Germinal center (tissue), 1 donor: ENCODE measurements around the gene CDH23.

Experiments used
- DNase-seq: peaks from one replicate; pipeline ENCODE4 v3.0.0; 2012; ENCODE audit warnings: mixed read lengths, low spot score

The CDH23 gene

DNA sequence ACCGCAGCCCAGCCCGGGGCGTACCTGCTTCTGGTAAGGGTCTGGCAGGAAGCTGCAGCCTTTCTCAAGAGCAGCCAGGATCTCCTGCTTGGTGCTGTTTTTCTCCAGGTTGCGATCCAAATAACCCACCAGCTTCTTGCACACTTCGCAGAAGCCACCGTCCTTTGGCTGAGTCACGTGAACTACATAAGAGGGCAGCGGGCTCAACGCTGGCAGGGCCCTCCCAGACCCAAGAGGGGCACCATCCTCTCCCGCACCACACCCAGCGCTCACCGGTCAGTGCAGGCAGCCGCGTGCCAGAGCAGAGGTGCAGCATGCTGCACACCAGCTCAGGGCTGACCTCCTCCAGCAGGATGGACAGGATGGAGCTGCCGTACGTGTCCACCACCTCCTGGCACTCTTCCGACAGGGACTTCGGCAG lies 422.7 kb downstream of the CDH23 start:
- DNase-seq = no peak

DNA sequence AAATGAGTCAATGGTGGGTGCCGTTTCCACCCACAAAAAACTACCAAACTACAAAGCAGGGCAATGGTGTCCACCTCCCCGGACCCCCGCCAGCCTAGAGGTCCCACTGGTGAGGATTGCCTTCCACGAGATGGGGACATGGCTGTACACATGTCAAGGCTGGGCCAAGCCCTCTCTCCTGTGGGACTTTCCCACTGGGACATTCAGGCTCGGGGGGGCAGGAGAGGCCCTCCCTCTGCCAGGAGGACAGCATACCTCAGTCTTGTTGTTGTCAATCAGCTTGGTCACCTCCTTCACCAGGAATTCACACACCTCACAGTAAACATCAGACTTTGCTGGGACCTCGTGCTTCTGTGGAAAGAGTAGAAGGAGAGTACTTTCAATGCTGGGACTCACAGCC lies 423.3 kb downstream of the CDH23 start:
- DNase-seq = no peak

DNA sequence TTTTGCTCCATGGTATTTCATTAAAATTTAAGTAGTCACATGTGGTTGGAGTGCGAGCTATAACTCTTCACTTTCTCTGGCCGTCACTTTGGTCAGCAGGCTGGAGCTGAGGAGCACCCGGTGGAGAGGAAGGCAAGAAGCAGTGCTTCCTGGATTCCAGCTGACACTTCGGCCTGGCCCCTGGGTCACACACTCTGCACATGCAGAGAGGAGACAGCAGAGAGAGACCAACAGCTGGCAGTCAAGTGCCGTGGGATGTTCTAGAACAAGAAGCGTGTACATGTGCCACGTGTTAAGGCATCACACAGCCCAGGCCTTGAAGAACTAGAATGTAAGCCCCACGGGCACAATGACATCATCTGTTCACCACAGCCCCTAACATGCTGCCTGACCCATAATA lies 424.2 kb downstream of the CDH23 start:
- DNase-seq = no peak

DNA sequence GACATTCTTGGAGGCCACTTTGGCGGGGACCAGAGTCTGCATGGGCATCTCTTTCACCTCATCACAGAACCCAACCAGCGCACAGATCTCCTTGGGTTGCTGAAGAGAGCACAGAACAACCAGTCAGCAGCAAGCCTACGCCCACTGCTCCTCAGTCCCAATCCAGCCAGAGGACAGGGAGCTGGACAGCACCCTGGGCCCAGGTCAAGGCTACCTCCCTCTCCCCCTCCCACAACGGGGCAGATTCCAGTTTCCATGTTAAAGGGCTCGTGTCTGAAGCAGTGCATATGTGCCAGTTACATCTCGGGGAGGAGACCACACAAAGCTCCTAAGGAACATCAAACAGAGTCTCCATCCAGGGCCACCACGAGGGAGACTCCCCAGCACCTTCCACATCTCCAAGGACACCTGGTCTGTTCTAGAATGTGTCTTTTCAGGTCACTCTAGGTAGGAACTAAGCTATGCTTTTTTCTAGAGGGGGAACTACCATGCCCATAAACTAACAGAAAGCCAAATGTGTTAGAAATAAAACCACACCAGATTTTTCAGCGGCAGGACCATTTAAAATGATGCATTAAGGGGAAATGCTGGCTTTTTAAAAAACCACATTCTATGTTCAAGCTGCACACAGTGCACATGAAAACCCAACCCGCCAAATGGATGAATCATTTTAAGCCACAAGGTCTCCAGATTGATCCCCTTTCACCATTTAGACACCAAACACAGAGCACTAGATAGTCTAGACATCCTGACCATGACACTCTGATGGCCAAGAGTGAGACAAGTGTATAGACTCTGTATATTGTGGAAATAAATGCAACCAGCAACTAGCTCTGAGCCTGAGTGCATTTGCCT lies 425.4 kb downstream of the CDH23 start:
- DNase-seq = no peak

DNA sequence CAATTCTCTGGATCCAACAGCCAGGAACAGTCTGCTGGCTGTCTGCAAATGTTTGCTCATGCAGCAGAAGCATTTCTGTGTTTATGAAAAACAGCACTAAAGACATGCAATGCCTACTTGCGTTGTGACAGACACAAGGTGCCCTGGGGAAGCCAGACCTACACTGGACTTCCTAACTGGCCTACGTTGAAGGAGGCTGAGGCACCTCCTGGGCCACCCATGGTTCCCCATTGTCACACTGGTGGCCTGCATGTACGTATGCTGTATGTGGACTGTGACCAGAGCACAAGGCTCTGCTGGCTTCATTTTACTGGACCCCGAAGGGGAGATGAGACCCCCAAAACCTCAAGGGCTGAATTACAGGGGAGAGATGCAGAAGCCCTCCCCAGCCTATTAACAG lies 426.6 kb downstream of the CDH23 start:
- DNase-seq = no peak

DNA sequence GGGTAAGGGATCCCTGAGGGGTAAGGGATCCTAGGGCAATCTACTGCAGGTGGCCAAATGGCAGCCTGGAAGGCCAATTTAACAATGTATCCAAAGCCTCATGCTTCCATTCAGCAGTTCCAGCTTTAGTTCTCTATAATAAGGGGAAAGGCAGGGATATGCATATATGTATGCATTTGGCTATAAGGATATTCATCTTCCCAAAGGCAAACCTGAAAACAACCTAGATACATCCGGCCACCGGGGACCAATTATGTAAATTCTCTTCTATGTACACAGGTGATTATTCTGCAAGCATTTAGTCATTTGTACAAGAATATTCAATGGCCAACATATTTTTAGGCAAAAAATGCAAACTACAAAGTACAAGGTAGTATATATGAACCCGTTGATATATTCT lies 427.6 kb downstream of the CDH23 start:
- no peak for DNase-seq

DNA sequence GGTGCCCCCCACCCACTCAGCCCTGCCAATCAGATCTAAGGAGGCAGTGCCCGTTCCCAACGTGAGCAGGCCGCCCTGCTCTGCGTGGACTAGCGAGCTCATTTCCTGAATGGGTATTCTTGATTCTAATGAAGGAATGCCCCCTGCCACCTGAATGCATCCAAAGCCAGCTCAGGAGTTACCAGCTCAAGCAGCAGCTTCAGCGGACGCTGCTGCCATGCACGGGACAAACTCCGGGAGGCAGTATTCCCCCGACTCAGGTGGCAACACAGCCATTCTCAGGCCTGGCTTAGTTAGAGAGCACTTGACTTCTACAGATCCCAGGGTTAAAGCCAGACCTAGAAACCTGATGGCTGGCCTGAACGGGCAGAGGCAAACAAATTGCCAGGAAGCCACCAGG lies 428.5 kb downstream of the CDH23 start:
- no peak for DNase-seq

DNA sequence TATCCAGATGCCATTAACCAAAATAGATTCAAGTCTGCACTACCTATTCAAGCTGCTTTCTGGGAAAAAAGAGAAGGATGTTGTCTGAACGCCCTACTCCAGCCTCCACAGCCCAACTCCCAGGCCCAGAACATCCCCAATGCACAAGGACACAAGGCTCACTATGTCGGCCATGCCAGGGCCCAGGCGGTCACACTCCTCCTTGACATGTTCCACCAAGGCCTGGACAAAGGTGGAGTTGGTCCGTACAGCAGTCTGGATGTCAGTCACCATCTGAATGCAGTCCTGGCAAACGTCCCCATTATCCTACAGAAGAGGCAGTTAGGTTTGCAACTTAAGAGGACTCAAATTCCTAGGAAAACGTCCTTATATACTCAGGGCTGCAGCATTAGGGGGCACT lies 431.1 kb downstream of the CDH23 start:
- DNase-seq = no peak

DNA sequence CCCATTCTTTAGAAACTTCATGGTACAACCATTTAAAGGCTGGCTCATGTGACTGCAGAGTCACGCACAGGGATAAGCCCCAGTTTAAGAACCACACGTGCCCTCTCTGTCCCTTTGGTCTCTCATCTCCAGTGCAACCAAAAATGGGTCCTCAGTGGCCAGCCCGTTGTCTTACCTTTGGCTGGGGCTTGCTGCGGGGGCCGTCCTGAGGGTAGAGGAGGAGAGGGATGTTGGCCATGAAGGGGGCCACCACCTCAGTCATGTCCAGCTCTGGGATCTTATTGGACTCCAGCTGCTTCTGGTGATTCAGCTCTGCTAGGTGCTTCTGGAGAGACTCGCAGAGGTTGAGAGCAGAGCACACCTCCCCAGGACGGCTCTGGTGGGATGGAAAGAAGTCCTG lies 432.0 kb downstream of the CDH23 start:
- no peak for DNase-seq

DNA sequence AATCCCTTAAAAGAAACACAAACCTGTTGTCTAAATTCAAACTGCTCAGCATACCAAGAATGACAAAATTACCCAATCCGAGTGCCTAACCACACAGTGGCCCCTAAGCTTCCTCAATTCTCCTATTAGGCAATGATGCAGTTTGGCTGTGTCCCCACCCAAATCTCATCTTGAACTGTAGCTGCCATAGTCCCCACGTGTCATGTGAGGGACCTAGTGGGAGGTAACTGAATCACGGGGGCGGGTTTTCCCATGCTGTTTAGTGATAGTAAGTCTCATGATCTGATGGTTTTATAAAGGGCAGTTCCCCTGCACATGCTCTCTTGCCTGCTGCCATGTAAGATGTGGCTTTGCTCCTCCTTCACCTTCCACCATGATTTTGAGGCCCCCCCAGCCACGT lies 432.5 kb downstream of the CDH23 start:
- DNase-seq = no peak

DNA sequence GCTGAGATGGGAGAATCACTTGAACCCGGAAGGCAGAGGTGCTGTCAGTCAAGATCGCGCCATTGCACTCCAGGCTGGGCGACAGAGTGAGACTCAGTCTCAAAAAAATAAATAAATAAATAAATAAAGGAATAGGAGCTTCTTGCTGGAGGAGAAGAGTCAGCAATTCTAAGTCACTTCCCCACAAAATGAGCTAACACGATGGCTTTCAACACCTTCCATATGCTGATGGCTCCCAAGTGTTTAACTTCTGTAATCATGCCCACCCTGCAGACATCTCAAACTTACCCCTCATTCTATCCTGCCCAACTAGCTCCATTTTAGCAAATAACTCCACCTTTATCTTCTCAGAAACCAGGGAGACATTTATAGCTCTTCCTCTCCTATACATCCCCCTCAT lies 433.2 kb downstream of the CDH23 start:
- DNase-seq = no peak

DNA sequence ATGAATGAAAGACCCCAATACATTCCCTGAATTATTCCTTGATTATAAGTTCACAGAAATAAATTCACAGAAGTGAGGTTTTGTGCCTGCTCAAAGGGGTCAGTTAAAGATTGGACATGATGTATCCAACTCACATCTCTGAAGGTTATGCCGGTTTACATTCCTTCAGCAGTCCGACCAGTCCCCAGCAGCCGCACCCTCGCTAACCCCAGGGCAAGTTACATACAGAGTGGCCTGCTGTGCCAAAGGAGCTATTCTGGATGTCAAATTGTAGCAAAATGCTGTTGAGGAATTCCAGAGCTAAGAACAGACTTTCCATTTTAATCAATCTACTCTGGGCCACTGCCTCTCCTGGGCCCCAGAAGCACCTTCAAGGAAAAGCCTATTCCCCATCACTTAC lies 434.0 kb downstream of the CDH23 start:
- no peak for DNase-seq

DNA sequence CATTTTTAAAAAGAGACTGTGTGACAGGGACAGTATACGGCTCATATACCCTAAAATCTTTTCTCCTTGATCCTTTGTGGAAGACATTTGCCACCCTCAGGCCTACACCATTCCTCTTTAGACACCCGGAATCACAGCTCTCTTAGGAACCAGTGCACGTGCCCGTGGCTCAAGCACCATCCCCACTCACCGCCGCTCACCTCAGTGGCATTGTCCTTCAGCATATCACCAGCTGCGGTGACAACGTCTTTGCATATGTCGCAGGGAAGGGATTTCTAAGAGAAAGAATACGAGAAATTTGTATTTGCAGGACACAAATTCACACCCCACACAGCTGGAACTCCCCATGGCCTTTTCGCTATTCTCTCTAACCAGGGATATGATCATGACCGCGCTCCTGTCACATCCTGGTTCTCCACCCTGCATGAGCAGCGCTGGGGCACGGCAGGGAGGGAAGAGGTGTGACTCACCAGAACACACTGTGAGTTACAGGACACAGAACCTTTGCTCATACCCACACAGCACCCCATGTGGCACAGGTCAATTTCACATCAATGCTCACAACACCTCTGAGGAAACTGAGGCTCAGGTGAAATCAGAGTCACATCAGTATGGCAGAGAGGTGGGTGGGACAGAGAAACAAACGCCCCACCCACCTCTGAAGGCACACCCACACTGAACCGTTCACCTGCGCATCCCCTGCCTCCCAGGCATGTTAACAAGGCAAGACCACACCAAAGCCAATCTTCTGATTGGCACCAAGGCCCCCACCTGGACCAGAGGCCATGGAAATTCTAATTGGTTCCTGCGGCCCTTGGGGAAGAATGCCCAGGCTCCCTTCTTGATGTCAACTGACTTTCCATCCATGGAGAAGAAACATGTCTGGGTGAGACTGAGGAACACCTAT lies 435.2 kb downstream of the CDH23 start:
- DNase-seq = no peak

DNA sequence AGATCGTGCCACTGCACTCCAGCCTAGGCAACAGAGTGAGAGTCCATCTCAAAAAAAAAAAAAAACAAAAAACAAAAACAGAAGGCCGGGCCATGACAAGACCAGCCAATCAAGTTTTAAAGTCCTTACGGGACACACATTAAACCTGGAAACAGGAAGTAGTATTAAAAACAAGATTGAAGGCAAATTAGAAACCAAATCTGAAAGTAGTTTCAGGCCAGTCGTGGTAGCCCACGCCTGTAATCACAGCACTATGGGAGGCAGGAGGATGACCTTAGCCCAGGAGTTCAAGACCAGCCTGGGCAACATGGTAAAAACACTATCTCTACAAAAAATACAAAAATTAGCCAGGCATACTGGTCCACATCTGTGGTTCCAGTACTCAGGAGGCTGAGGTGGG lies 436.2 kb downstream of the CDH23 start:
- DNase-seq = peak; percentile 50

DNA sequence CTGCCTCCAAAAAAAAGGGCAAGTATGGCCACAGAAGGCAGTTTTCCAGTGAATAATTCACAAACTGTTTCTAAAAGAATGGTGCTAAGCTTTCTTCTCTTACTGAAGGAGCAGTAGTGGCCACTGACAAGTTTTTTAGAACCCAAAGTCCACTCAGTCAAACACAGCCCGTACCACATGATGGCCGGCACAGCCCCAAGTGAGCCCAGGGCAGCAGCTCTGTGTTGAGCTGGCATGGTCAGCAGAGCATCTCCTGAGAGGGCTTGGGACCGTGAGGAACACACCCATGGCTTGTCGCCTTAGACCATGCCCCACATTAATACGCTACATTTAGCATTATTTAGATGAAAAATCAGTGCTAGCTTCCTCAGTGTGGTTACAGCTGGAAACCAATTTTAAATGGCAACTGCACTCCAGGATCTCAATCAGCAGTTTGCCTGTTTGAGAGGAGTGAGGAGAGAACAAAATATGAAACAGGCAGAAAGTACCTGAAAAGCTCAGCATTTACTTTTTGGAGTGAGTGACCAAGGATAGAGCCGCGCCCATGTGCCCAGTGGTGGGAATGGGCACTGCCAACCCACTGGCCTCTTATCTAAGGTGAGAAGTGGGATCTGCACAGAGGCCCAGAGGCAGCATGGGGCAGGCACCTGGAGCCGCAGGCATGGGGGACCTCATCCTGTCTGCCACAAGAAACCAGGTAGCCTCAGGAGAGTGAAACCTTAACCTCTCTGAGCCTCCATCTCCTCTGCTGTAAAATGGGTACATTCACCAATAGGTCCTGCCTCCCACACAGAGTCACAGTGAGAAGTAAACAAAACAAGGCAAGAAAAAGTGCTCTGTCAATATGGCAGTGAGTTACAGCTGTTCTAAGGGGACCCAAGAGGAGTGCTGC lies 437.0 kb downstream of the CDH23 start:
- no peak for DNase-seq

DNA sequence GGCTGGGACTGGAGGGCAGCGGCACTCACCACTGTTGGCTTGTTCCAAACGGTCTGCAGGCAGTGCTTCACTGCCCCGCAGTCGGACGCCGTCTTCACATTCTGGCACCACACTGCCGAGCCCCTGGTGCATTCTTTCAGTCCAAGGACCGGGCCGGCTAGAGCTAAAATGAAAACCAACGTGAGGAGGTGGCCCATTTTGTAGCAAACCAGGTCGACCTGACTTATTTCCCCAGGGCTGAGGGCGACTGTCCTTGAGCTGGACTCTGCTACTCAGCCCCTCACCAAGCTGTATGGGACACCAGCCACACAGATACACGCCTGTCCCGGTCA lies 437.6 kb downstream of the CDH23 start:
- DNase-seq = no peak

DNA sequence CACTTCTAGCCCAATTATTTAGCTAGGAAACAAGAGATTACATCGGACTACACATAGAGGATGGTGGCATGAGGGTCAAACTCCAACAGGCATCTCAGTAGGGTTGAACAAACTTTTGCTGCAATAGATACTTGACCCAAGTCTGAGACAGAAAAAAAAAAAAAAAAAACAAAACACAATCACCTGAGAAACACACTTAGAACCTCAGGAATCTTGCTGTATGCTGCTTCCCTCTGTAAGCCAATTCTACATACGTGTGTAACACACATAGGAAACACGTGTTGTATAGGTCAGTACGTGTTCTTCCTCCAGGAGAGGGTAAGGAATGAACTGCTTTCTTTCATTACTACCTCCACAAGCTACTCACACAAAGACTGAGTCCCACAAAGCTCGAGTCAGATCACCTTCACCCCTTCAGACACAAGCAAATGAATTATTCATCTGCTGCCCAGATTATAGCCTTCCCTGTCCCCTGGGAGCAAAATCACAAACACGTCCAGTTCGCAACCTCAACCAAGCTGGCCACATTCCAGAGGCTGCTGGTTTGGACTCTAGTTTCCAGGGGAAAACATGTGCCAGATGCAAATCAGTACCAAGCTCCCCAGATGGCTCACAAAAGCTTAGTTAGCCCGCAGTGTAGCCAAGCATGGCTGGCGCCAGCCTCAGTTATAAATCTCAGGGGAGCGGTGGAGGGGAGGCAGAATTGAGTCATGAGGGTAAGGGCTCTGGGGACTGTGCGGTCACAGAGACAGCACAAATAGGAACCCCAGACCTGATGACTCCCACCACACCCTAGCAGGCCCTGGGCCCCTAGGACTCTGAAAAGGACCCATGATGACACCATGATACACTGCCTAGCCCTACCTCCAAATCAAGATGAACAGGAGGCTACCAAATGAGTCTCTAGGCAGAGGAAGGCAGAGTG lies 439.2 kb downstream of the CDH23 start:
- DNase-seq = peak; percentile 94

DNA sequence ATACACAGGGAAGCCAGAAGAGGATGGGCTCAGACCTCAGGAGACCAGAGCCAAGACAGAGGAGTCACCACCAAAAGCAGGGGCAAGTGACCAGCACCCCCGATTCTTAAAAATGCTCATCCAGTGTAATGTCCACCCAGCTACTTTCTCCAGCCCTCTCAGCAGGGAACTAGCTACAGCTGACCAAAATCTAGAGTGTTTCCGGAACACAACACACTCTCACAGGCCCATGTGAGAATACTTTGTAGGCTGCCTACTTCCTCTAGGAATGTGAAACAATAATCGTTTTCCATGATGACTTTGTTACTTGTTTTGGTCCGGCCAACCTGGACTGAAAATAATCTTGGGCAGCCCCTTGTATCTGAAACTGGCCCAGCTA lies 439.9 kb downstream of the CDH23 start:
- no peak for DNase-seq

DNA sequence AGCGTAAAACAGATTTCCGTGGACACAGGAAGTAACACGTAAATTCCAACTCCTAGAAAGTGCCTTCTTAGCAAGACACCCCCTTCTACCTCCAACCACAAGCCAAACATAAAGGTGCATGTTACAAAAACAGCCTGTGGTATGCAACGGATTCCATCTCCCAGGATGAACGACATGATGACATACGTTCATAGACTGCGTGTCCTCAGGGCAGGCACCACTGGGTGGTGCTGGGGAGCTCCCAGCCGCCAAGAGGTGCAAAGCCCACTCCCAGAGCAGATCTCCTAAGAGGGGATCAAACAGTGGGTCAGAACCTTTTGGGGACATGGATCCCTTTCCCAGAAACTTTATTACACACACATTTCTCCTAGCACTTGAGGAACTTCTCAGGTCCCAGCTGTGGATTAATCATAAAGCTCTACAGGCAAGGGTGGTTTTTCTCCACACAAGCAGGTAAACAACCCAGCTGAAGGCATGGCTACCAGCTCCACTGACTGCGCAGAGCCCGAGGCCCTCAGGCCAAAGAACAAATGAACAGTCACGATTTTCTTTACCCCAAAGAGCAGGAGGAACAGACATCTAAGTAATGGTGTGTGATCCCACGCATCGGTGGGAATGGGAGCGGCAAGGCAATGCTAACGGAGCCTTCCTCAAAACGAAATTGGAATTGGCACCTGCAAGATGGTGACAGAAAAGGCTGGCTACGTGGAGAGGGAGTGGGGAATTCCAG lies 440.5 kb downstream of the CDH23 start:
- peak; percentile 39 for DNase-seq
